Stomach (tissue), 9 donors: Measurements from ENCODE around the gene TTC24. TPM values are rescaled to one million over a fixed set of nuclear protein-coding genes. Genes with fewer than 3 reads are reported as not detected.

Source experiments
- DNase-seq, 2 donors: peaks; one replicate each; pipeline versions ENCODE4 v3.0.0 to v3.0.0-alpha.2; 2013 to 2019
- H3K27ac ChIP-seq, 5 donors: fragments of 200-600 bp in 4 of 5; sonication (generic) in 4 of 5; one replicate each; pipeline ENCODE4 v1.5.1; 2013 to 2019; ENCODE audit warnings: mild to moderate bottlenecking in 1 of 5, moderate library complexity in 1 of 5
- H3K27me3 ChIP-seq, 3 donors: fragments of 200-600 bp; sonication (generic); one replicate each; pipeline ENCODE4 v1.5.1; 2017 to 2019; ENCODE audit warnings: mixed run types in 1 of 3
- H3K36me3 ChIP-seq, 4 donors: fragments of 200-600 bp; sonication (generic); 1 replicate in 3 of 4; 2 replicates in 1 of 4; pipeline ENCODE4 v1.5.1; 2016 to 2019
- H3K4me1 ChIP-seq, 4 donors: fragments of 200-600 bp; sonication (generic); one replicate each; pipeline ENCODE4 v1.5.1; 2016 to 2019
- H3K4me3 ChIP-seq, 4 donors: fragments of 200-600 bp; sonication (generic) in 3 of 4; one replicate each; pipeline ENCODE4 v1.5.1; 2016 to 2019; ENCODE audit warnings: mild to moderate bottlenecking in 1 of 4
- H3K9me3 ChIP-seq, 4 donors: fragments of 200-600 bp; sonication (generic); one replicate each; pipeline ENCODE4 v1.5.1; 2016 to 2019
- EP300 ChIP-seq: sonication (generic); formaldehyde crosslinking; IDR thresholded peaks from one replicate; pipeline ENCODE4 v1.6.1; 2017; ENCODE audit warnings: antibody characterized with exemption
- POLR2A ChIP-seq, 4 donors: fragments of 450-650 bp; IDR thresholded peaks; one replicate each; pipeline ENCODE4 v1.6.1; 2016; ENCODE audit warnings: antibody characterized with exemption in 4 of 4, control low read depth in 2 of 4, mild to moderate bottlenecking in 1 of 4, moderate library complexity in 1 of 4
- POLR2AphosphoS5 ChIP-seq, 3 donors: sonication (generic); formaldehyde crosslinking; IDR thresholded peaks; one replicate each; pipeline ENCODE4 v1.6.1; 2016; ENCODE audit warnings: antibody characterized with exemption in 3 of 3
- WGBS, 5 donors: extraction: QIAGEN DNeasy Blood & Tissue Kit in 3 of 5; methylation state at CpG; one replicate each; pipeline versions ENCODE4 v1.1.5 to v1.1.7; 2013 to 2018; 5-methylcytosine and 5-hydroxymethylcytosine counted together
- intact Hi-C: fragments of 100-400 bp; cut with DNase I; formaldehyde crosslinking; loops from one replicate; pipeline ENCODE4 v1.15.1; 2023; ENCODE audit warnings: low total_unique reads
- polyA plus RNA-seq, 3 donors: library from polyadenylated mRNA; stranded (reverse); fragments of 200-250 nt; gene quantifications; one replicate each; pipeline ENCODE4 v1.2.3, GENCODE V29; 2013
- total RNA-seq, 5 donors: library from RNA; depleted of rRNA; stranded (reverse); fragments of >200 nt; gene quantifications; one replicate each; pipeline versions ENCODE4 v1.1.0 to v1.2.3, GENCODE V29; 2014 to 2016
- TF ChIP-seq, protein P1 (sequence below), 7 experiments: fragments of 450-650 bp in 4 of 7; fragments of 200-600 bp in 3 of 7; sonication (generic) in 3 of 7; IDR thresholded peaks; one replicate each; pipeline ENCODE4 v1.5.1; 2016 to 2019; ENCODE audit warnings: antibody characterized with exemption in 7 of 7, control low read depth in 2 of 7, mild to moderate bottlenecking in 1 of 7
- donor health status: healthy with polysubstance abuse.
- donor health status: Bipolar disorder and iron deficiency.
- donor health status: healthy.

TTC24 gene
- total and polyA plus RNA-seq, 8 donors = 0.55 TPM; not detected in 7

- Histone ChIP-seq H3K4me3 (no peak overlapping the region), H3K27me3 (no peaks in the 10 kb centered on the region)
- DNase-seq = peak in 1 of 2 donors; percentile 60
Observed at GRCh38 chr1:156577550-156577949, 2.0 kb upstream of the TTC24 start.

GRCh38 chr1:156578055-156578454, 1.5 kb upstream of the TTC24 start:
- Histone ChIP-seq H3K4me1 (peaks cover 0 to 3% (median 0%) of the 10 kb centered on the region in 4 donors), H3K36me3 (no peaks in the 10 kb centered on the region), H3K9me3 (no peaks in the 10 kb centered on the region), H3K27me3 (no peaks in the 10 kb centered on the region), H3K4me3 (no peak overlapping the region), H3K27ac (peak overlapping the region; percentile 39 to 74 (median 50))
- TF ChIP-seq EP300 = no peak
- no peak for TF ChIP-seq POLR2AphosphoS5 (IDR thresholded peaks at IDR 0.05)
- TF ChIP-seq POLR2A (IDR thresholded peaks at IDR 0.05) = no peak
- TF ChIP-seq, protein P1, sequence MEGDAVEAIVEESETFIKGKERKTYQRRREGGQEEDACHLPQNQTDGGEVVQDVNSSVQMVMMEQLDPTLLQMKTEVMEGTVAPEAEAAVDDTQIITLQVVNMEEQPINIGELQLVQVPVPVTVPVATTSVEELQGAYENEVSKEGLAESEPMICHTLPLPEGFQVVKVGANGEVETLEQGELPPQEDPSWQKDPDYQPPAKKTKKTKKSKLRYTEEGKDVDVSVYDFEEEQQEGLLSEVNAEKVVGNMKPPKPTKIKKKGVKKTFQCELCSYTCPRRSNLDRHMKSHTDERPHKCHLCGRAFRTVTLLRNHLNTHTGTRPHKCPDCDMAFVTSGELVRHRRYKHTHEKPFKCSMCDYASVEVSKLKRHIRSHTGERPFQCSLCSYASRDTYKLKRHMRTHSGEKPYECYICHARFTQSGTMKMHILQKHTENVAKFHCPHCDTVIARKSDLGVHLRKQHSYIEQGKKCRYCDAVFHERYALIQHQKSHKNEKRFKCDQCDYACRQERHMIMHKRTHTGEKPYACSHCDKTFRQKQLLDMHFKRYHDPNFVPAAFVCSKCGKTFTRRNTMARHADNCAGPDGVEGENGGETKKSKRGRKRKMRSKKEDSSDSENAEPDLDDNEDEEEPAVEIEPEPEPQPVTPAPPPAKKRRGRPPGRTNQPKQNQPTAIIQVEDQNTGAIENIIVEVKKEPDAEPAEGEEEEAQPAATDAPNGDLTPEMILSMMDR (IDR thresholded peaks at IDR 0.05) = no peak
- intact Hi-C loops = no loop called here
- WGBS, 5 donors = 34 to 62% (median 43%) methylated on average over 3 to 7 of the region's 7 CpGs
- DNase-seq = no peak

More at GRCh38 chr1:156577550-156577949, 2.0 kb upstream of the TTC24 start:
- intact Hi-C loops = no loop called here
- H3K4me1 ChIP-seq = peaks cover 2 to 6% (median 3%) of the 10 kb centered on the region in 4 donors
- no peaks in the 10 kb centered on the region for H3K36me3 ChIP-seq
- TF ChIP-seq EP300 (no peak), POLR2AphosphoS5 (IDR thresholded peaks at IDR 0.05) (peak in 1 of 3 donors; percentile 24)
- peak overlapping the region; percentile 39 to 74 (median 50) for H3K27ac ChIP-seq
- WGBS, 5 donors = 45 to 73% (median 57%) methylated on average over 3 of the region's 3 CpGs
- H3K9me3 ChIP-seq = no peaks in the 10 kb centered on the region

- H3K27me3 ChIP-seq = no peaks in the 10 kb centered on the region
- no peak for DNase-seq
- no peaks in the 10 kb centered on the region for H3K36me3 ChIP-seq
- TF ChIP-seq EP300 = no peak
- TF ChIP-seq POLR2A (IDR thresholded peaks at IDR 0.05) = no peak
- TF ChIP-seq, protein P1 (IDR thresholded peaks at IDR 0.05) = no peak
- peaks cover 0 to 9% (median 8%) of the 10 kb centered on the region in 4 donors for H3K4me1 ChIP-seq
- 76 to 85% (median 78%) methylated on average over 14 to 21 of the region's 21 CpGs for WGBS, 5 donors
- no peaks in the 10 kb centered on the region for H3K9me3 ChIP-seq
- intact Hi-C loops = no loop called here
- no peak overlapping the region for H3K4me3 ChIP-seq
- no peak overlapping the region for H3K27ac ChIP-seq
Observed at GRCh38 chr1:156581661-156582387, 2.3 kb downstream of the TTC24 start.

- no peak for DNase-seq
- no peaks in the 10 kb centered on the region for H3K27me3 ChIP-seq
Observed at GRCh38 chr1:156582388-156583017, 3.0 kb downstream of the TTC24 start.

More at GRCh38 chr1:156582388-156583017, 3.0 kb downstream of the TTC24 start:
- H3K27ac ChIP-seq = no peak overlapping the region
- H3K36me3 ChIP-seq = no peaks in the 10 kb centered on the region
- H3K9me3 ChIP-seq = no peaks in the 10 kb centered on the region
- no peak overlapping the region for H3K4me3 ChIP-seq
- intact Hi-C loops = no loop called here
- peaks cover 0 to 9% (median 8%) of the 10 kb centered on the region in 4 donors for H3K4me1 ChIP-seq
- 65 to 76% (median 73%) methylated on average over 7 to 9 of the region's 9 CpGs for WGBS, 5 donors
- TF ChIP-seq, protein P1 (IDR thresholded peaks at IDR 0.05) = no peak
- TF ChIP-seq POLR2AphosphoS5 (IDR thresholded peaks at IDR 0.05) (no peak), EP300 (no peak), POLR2A (IDR thresholded peaks at IDR 0.05) (no peak)
